NCI-H1092 (cell line): ENCODE results near the gene CABCOCO1.
A peak's percentile ranks its signal among the peaks of the same experiment; 100 is the strongest.

Source experiments
- DNase-seq: peaks from one replicate; lab custom pipeline; 2025; lab: John Stamatoyannopoulos, UW

The CABCOCO1 gene

GRCh38 chr10:61786728-61787127 lies 124.0 kb downstream of the CABCOCO1 start:
- no peak for DNase-seq

- no peak for DNase-seq
These were observed 124.4 kb downstream of the CABCOCO1 start for GRCh38 chr10:61787170-61787569.

- no peak for DNase-seq
These were observed 126.3 kb downstream of the CABCOCO1 start for GRCh38 chr10:61789031-61789430.

- DNase-seq, result no peak
These were observed 128.5 kb downstream of the CABCOCO1 start for GRCh38 chr10:61791216-61791615.

- no peak for DNase-seq
These were observed 129.5 kb downstream of the CABCOCO1 start for GRCh38 chr10:61792097-61792716.

DNA sequence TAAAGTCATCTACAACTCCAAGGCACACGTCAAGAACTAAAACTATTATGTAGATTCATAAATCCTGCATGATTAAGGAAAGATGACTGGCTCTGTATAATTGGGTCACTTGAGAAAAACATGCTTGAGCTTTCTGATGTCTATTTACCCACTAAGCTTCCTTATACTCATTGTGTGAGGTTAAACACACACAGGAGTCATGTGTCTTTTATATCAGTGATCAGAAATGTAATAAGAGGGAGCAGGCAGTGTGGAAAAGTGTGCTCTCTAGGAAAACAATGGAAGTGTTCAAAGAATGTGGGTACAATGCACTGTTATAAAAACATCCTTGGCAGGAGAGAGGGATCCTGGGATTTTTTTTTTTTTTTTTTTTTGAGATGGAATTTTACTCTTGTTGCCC lies 130.2 kb downstream of the CABCOCO1 start:
- DNase-seq, result no peak

DNA sequence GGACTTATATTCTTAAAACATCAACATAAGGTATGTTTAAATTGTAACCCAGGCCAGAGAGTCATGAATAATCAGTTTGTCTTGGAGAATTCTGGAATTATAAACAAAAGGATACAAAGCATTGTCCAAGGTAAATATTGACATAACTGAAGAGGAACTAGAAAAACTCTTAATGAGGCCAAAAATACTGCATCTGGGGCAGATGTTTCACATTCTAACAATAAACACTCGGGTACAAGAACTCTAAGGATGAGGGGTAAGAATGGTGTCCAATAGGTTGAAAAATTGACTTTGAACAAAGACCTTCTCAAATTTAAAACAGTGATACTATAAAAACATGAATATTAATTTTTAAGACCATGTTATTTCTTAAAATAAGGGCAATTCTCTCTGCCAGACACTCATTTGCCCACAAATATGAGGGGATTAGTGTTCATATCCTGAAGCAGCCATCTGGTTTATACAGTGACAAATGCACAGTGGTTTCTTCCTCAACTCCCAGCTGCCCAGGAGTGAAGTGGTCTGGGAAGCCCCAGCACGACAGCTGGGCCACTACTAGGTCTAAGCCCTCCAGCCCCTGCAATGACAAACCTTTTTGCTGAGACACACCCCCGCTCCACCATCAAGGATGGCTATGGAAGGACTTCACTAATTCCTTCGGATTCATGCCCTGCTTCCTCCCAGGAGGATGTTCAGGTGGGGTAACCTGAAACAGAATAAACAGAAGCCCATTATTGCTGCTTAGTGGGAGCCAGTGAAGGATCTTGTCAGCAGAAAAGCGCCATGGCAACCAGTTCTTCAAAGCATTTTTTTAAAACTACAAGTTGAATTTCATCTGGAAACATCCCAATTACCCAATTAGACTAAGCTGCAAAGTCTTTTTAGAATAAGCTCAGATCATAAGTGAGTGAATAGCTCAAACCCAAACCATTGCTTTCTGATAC lies 131.3 kb downstream of the CABCOCO1 start:
- DNase-seq, result peak; percentile 26

GRCh38 chr10:61795147-61795546 lies 132.4 kb downstream of the CABCOCO1 start:
- no peak for DNase-seq

- no peak for DNase-seq
These were observed 132.8 kb downstream of the CABCOCO1 start for GRCh38 chr10:61795551-61795950.

DNA sequence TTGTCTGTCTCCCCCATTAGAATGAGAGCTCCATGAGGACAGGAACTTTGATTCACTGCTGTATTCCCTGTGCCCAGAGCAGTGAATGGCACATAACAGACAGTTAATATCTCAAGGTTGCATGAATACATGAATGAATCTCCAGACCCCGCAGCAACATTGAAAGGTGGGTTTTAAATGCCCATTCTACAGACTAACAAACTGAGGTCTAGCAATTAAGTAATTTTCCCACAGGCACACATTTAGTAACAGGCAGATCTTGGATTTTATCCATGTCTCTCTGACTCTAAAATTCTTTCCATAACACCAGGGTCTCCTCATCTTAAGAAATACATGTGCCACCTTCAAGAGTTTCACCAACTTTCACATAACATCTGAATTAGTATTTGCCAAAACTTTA lies 134.1 kb downstream of the CABCOCO1 start:
- no peak for DNase-seq

DNA sequence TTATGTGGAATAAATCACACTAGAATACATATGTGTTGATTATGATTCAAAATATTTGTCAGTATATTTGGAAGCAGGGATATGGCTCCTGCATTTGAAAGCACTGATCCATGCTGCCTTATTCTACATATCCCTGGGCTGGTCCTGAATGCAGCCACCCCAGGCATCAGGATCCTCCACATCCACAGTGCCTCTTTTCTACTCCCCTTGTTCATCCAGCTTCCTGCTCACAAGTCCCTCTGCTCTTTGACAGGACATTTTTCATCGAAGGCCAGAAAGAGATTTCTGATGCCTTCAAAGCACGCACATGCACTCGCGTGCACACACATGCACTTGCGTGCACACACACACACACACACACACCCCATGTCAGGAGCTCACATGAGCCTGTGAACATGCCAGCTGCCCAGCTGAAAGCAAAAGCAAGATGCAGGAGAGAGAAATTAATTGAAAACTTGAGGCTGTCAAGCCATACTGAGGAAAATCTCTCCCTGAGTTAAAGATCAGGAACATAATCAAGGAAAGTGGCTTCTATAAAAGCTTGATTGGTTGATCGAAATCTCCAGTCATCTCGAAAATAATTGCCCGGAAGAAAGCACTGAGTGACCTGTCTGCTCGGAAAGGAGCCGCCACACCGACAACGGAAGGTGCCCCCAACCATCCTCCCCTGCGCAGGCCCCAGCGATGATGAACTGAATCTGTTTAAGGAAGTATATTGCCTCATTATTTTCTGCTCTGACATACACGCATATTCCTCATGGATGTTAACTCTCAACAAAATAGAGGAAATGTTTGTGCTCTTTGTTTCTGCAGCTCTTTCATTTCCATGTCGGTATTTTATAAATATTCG lies 134.8 kb downstream of the CABCOCO1 start:
- no peak for DNase-seq

DNA sequence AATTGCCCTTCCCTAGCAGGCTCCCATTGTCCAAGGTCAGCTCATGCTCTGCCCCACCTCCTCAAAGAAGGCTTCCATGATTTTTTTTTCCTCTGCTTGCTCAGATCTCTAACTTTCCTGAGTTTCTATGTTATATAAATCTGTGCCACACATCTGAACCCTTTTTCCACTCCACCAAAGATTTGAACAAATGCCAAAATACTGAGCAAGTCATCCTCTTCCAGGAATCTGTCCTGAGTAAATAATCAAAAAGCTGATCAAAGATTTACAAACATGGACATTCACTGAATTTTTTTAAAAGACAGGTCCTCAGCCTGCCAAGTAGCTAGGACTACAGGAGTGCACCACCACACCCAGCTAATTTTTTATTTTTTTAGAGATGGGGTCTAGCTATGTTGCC lies 136.0 kb downstream of the CABCOCO1 start:
- no peak for DNase-seq

GRCh38 chr10:61801484-61801883 lies 138.8 kb downstream of the CABCOCO1 start:
- DNase-seq, result no peak

DNA sequence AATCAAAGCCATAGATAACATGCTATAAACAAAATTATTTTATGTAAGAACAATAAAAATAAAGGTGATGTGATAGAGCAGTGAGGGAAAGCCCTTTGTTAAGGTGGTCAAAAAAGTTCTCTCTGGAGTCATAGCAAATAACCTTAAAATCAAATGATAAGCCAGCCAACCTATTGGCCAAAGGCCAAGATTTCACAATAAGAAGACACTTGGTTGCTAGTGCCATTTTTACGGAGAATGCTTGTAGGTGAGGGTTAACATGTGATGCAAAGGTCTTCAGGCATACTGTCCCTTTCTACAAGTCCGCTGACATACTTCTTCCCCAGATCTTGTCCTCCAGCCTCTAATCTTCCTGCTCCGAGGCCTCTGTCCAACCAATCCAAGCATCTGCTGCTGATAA lies 140.5 kb downstream of the CABCOCO1 start:
- no peak for DNase-seq

DNA sequence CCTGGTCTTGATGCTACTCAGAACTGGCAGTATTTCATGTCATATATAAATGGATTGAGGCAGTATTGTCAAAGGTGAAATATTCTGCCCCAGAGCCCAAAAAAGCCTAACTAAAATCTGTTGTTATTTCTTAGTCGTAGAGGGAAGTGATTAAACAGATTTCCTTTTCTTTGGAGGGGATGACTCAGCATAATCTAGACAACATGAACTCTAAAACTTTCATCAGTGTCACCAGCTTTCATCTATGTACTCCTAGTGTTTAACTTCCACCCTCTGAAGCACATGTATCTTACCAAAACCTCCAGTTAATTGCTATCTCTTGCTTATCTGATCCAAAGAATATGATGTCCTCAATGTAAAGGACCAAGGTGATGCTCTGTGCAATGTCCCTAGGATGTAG lies 141.7 kb downstream of the CABCOCO1 start:
- DNase-seq, result no peak

DNA sequence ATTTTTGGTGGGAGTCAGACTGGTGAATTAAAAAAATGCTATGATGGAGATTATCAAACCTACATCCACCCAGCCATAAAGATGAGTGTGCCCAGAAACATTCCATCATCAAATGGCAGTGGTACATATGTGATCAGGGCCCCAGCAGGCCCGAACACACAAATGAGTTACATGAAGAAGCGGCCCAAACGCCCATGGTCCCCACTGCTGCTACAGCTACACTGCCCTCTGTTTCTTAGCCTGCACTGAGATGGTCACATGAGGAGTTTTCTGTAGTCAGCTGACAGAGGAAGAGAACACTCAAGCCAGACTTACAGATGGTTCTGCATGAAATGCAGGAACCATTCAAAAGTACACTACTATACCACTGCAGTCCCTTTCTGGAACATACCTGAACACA lies 142.4 kb downstream of the CABCOCO1 start:
- no peak for DNase-seq

DNA sequence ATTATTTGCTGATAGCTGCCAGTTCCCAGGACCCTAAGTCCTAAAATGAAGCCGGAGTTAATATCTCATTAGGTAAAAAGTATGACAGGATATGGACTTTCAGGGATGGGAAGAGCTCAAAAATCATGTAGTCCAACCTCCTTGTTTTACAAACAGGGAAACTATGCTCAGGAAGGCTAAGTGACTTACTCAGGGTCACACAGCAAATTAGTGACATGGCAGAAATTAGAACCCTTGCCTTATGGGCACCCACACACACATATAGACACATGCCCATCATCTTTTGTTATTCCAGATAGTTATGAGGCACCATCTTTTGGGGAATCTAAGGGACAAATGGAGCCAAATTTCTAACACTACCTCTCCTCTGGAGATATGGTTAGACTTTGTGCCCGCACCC lies 147.5 kb downstream of the CABCOCO1 start:
- DNase-seq, result no peak

GRCh38 chr10:61812052-61812721 lies 149.5 kb downstream of the CABCOCO1 start:
- no peak for DNase-seq

GRCh38 chr10:61812920-61813319 lies 150.2 kb downstream of the CABCOCO1 start:
- no peak for DNase-seq

GRCh38 chr10:61814160-61814559 lies 151.4 kb downstream of the CABCOCO1 start:
- DNase-seq, result no peak

DNA sequence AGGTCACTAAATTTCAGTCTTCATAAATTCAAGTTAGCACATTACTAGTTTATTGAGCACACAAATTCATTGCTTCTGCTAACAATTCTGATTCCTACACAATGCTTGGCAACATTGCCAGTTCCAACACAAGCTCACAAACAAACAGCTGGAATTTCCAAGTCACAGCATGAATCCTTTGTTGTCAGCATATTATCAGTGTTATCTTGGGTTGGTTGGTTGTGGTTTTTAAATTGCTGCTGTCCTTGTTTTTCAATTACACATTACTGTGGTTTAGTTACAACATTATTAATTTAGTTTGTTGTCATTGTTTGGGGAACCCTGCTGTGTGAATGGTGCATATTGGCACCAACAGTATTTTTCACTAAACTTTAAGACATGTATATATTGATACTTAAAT lies 152.8 kb downstream of the CABCOCO1 start:
- DNase-seq, result no peak
